ENCODE results near the gene EVC. TPM values are rescaled to one million over a fixed set of nuclear protein-coding genes. Genes with fewer than 3 reads are reported as not detected.

EVC gene
- total and polyA plus RNA-seq, 2 of the 4 experiments (the other 2 are of a cell fraction): 16.8 to 18.9 TPM

DNA sequence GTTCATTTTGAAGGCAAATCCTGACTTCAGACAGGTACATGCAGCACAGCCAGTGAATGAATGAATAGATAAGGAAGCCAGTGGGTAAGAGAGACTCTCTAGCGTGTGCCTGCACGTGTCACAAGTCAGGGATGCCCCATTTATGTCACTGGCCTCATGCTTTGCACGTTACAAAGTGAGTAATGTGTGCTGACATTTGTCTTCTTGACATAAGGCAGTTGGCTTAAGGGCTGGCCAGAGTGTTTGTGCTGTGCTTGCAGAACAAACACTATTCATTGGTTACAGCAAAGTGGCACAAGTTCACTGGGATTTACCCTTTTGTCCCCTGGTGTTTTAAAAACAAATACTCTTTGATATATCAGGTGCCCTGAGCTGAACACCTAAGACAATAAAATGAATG is 125.9 kb downstream of the EVC start:
- no peak overlapping the region for H2BK120ac ChIP-seq (ENCODE audit: low read depth, low read length)
- no peak overlapping the region for H3K4me2 ChIP-seq (ENCODE audit: low read depth, low read length)
- no peak overlapping the region for H2BK5ac ChIP-seq (ENCODE audit: low read depth, low read length, poor library complexity, severe bottlenecking)
- H3K4me3 ChIP-seq (ENCODE audit: insufficient read depth, low read depth, low read length): no peak overlapping the region
- no peaks in the 10 kb centered on the region for H3K9me3 ChIP-seq (ENCODE audit: control insufficient read depth, insufficient read depth, low read length)
- no peaks in the 10 kb centered on the region for H3K4me1 ChIP-seq (ENCODE audit: control insufficient read depth, insufficient read depth, low read length)
- no peak overlapping the region for H3K9ac ChIP-seq (ENCODE audit: low read depth, low read length)
- H3K18ac ChIP-seq (ENCODE audit: low read depth, low read length): no peak overlapping the region
- H3K27ac ChIP-seq (ENCODE audit: insufficient read depth, low read length): no peak overlapping the region
- in situ Hi-C loops (cut with MboI; ENCODE audit: low sequenced_read_pairs) (no loop called here), intact Hi-C loops (cut with micrococcal nuclease) (no loop called here), dilution Hi-C loops (cut with HindIII; ENCODE audit: low sequenced_read_pairs, unreplicated experiment) (no loop called here)
- no TSS peak for BruUV-seq (replicated peaks)
- ChIA-PET CTCF (no interaction called here), POLR2A (ENCODE audit: unreplicated experiment) (no interaction called here)
- no peak overlapping the region for H3K4ac ChIP-seq (ENCODE audit: low read depth, low read length)
- H2BK15ac ChIP-seq (ENCODE audit: low read depth, low read length): no peak overlapping the region
- no peak for ATAC-seq (ENCODE audit: low read depth)
- no peaks in the 10 kb centered on the region for H3K9me1 ChIP-seq (ENCODE audit: insufficient read depth, low read length)
- H3K23ac ChIP-seq (ENCODE audit: low read depth, low read length): no peak overlapping the region; the same call in 1 of the 2 replicates
- no peaks in the 10 kb centered on the region for H3K79me1 ChIP-seq (ENCODE audit: low read depth in 1 of 2, low read length in 2 of 2)
- no peak overlapping the region for H2BK20ac ChIP-seq (ENCODE audit: low read depth, low read length)
- no peak overlapping the region for H4K5ac ChIP-seq (ENCODE audit: low read depth, low read length)
- no peak overlapping the region for H2AK5ac ChIP-seq (ENCODE audit: low read depth, low read length)
- H3K36me3 ChIP-seq (ENCODE audit: control insufficient read depth, insufficient read depth, low read length): peaks cover 4% of the 10 kb centered on the region
- no peak overlapping the region for H2AFZ ChIP-seq (replicated peaks; ENCODE audit: low read length, poor library complexity)
- H3K14ac ChIP-seq (replicated peaks; ENCODE audit: low read depth, low read length): no peak overlapping the region
- no peaks in the 10 kb centered on the region for H3K27me3 ChIP-seq (ENCODE audit: control insufficient read depth, insufficient read depth, low read length)
- no peak overlapping the region for H4K91ac ChIP-seq (ENCODE audit: insufficient read depth, low read depth, low read length)
- H2AK9ac ChIP-seq (replicated peaks; ENCODE audit: low read depth, low read length, poor library complexity): no peak overlapping the region
- H4K20me1 ChIP-seq (ENCODE audit: insufficient read depth, low read length): no peaks in the 10 kb centered on the region
- H3K56ac ChIP-seq (ENCODE audit: extremely low read depth, insufficient read depth, low read length): no peak overlapping the region
- no peak overlapping the region for H4K8ac ChIP-seq (ENCODE audit: low read depth in 2 of 2, low read length in 2 of 2)
- TF ChIP-seq RFX5 (IDR thresholded peaks at IDR 0.05; ENCODE audit: low read depth, low read length) (no peak), BHLHE40 (IDR thresholded peaks at IDR 0.05; ENCODE audit: low read depth, low read length) (no peak), NFE2L2 (IDR thresholded peaks at IDR 0.05; ENCODE audit: low read depth, low read length) (no peak), MAFK (IDR thresholded peaks at IDR 0.05; ENCODE audit: low read depth, low read length) (no peak), CEBPB (IDR thresholded peaks at IDR 0.05; ENCODE audit: low read depth, low read length) (no peak), POLR2A (IDR thresholded peaks at IDR 0.05; ENCODE audit: low read depth, low read length) (no peak), RCOR1 (IDR thresholded peaks at IDR 0.05; ENCODE audit: insufficient replicate concordance, low read length) (no peak), CTCF (conservative IDR thresholded peaks at IDR 0.05; ENCODE audit: low read depth, low read length) (no peak), SMC3 (IDR thresholded peaks at IDR 0.05; ENCODE audit: low read depth, low read length) (no peak), MAZ (IDR thresholded peaks at IDR 0.05; ENCODE audit: borderline replicate concordance, low read depth, low read length) (no peak), FOS (IDR thresholded peaks at IDR 0.05; ENCODE audit: low read depth, low read length) (no peak), MXI1 (IDR thresholded peaks at IDR 0.05; ENCODE audit: borderline replicate concordance, low read depth, low read length) (no peak), RAD21 (IDR thresholded peaks at IDR 0.05; ENCODE audit: low read length) (no peak), ELK1 (IDR thresholded peaks at IDR 0.05; ENCODE audit: borderline replicate concordance, low read depth, low read length) (no peak), CHD1 (IDR thresholded peaks at IDR 0.05; ENCODE audit: low read depth, low read length) (no peak)
- TF ChIP-seq, protein P1, sequence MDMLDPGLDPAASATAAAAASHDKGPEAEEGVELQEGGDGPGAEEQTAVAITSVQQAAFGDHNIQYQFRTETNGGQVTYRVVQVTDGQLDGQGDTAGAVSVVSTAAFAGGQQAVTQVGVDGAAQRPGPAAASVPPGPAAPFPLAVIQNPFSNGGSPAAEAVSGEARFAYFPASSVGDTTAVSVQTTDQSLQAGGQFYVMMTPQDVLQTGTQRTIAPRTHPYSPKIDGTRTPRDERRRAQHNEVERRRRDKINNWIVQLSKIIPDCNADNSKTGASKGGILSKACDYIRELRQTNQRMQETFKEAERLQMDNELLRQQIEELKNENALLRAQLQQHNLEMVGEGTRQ (IDR thresholded peaks at IDR 0.05; ENCODE audit: low read depth, low read length): no peak
- WGBS, 2 experiments (ENCODE audit: extremely low coverage in 2 of 2, insufficient read length in 1 of 2): no CpG with 5 or more reads among the region's 3 CpGs
- DNase-seq: no peak

Measured in IMR-90 (cell line).